A204.1 (cell line): ENCODE measurements around the gene SPANXN2.
"Not testable (repeated sequence)": the region's sequence is repeated elsewhere in the genome, so short reads cannot be mapped to it uniquely, and the experiment has no call there.

Source experiments
- FAIRE-seq: peaks from 2 replicates; lab custom pipeline; 2012; peaks lifted over from hg19 to GRCh38; lab: Jason Lieb, UNC

SPANXN2 gene, protein sequence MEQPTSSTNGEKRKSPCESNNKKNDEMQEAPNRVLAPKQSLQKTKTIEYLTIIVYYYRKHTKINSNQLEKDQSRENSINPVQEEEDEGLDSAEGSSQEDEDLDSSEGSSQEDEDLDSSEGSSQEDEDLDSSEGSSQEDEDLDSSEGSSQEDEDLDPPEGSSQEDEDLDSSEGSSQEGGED

DNA sequence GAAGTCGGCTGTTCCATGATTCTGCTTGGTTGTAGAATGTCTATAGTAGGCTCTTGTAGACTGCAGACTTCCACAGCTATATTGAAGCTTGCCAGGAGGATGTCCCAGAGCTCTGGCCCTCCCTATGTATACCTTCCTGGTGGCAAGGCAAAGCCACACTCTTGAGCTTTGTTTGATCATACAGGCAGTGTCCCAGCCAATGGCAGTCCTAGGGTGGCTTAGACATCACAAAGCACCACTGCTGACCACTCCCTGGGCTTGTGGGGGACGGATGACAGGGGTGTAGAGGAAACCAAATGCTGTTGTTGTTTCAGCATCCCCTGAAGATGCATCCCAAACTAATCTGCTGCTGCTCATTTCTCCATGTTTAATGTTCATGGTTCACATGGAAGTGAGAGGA is at the start of gene SPANXN2:
SPANXN2 (minus strand) TSS at position 101 of the 400 bp plus-strand sequence; CDS start at position 17, 84 bp downstream.
- FAIRE-seq, result not testable (repeated sequence)

DNA sequence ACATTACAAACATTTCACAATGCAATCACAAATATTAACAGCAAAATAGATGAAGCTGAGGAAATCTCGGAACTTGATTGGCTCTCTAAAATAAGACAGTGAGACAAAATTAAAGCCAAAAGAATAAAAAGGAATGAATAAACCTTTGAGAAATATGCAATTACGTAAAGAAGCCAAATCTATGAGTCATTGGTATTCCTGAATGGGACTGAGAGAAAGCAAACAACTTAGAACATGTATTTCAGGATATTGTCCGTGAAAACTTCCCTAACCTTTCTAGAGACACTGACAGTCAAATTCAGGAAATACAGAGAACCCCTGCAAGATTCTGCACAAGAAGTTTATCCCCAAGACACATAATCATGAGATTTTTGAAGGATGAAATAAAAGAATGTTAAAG is 48.4 kb upstream of the SPANXN2 start:
- no peak for FAIRE-seq

DNA sequence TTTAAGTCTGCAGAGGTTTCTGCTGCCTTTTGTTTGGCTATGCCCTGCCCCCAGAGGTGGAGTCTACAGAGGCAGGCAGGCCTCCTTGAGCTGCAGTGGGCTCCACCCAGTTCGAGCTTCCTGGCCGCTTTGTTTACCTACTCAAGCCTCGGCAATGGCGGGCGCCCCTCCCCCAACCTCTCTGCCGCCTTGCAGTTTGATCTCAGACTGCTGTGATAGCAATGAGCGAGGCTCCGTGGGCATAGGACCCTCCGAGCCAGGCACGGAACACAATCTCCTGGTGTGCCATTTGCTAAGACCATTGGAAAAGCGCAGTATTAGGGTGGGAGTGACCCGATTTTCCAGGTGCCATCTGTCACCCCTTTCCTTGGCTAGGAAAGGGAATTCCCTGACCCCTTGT is 47.2 kb upstream of the SPANXN2 start:
- not testable (repeated sequence) for FAIRE-seq

DNA sequence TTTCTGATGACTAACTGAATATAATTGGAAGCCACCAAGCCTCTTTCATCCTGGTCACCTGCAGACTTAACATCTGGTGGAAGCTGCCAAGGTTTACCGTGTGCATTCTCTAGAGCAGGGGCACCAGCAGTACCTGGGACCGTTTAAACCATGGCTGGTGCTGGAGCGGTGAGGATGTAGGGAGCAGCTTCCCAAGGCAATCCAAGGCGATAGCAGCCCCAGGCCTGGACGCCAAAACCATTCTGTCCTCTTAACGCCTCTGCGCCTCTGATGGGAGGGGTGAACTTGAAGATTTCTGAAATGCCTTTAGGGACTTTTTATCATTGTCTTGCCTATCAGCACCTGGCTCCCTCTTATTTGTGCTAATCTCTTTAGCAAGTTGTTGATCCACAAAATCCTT is 37.3 kb upstream of the SPANXN2 start:
- no peak for FAIRE-seq

DNA sequence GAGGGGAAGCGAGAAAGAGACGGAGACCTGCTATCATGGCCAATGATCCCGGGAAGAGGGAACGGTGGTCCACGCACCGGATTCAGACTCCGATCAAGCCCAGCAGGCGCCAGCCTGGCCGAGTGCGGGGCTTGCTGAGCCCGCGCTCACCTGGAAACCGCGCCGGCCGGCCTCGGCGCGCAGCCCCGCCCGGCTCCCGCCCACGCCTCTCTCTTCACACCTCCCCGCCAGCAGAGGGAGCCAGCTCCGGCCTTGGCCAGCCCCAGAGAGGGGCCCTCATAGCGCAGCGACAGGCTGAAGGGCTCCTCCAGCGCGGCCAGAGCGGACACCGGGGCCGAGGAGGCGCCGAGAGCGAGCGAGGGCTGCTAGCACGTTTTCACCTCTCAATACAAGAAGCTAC is 36.8 kb upstream of the SPANXN2 start:
- FAIRE-seq, result no peak

DNA sequence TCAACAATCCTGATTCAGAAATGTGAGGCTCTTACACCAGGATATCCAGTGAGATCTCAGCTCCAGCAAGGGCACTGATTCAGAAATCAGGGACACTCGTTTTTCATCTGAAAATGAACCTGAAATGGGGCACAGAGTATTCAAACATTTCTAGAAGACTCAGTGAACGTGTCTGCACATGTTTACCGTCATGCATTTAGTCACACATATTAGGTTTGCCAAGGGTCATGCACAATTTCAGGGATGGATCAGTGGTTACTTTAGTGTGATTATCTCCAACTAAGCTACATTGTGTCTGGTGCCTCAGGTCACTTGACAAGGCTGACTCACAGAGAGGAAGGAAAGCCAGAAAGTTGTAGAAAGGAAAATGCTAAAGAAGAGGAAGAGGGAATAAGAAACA is 33.6 kb upstream of the SPANXN2 start:
- no peak for FAIRE-seq

DNA sequence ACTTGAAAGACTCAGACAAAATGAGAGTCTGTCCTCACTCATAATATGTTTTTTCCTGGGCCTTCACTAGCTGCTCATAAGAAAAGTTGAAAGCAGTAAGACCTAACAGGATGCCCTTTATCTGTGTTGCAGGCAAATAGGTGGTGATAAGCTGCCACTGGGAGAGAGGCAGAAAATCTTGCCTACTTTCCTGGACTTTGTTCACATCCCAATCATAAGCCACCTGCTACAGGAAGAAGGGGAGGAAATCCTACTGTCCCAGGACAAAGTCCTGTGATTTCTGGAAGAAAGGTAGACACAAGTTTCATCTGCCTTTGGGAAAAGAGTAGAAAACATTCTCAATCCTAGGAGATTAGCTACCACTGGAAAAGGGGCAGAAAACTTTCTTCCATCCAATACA is 13.3 kb upstream of the SPANXN2 start:
- FAIRE-seq, result no peak

DNA sequence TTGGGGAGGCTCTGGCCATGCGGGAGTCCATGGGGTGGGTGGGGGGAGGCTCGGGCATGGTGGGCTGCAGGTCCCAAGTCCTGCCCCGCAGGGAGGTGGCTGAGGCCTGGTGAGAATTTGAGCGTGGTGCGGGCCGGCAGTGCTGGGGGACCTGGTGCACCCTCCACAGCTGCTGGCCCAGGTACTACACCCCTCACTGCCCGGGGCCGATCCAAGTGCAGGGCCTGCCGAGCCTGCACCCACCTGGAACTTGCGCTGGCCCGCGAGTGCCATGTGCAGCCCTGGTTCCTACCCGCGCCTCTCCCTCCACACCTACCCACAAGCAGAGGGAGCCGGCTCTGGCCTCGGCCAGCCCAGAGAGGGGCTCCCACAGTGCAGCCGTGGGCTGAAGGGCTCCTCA is 5.7 kb upstream of the SPANXN2 start:
- FAIRE-seq, result no peak

DNA sequence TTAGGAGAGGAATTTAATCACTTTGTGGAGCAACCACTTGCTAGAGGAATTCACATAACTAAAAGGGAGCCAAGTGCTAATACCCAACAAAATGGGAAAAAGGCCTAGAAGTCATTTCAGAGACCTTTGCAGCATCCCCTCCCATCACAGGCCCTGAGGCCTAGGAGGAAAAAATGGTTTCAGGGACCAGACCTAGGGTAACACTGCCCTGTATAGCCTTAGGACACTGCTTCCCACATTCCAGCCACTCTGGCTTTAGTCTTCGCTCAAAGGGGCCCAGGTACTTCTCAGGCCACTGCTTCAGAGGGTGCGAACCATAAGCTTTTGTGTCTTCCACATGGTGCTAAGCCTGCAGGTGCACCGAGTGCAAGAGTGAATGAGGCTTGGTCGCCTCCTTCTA is 19.1 kb downstream of the SPANXN2 start:
- no peak for FAIRE-seq

DNA sequence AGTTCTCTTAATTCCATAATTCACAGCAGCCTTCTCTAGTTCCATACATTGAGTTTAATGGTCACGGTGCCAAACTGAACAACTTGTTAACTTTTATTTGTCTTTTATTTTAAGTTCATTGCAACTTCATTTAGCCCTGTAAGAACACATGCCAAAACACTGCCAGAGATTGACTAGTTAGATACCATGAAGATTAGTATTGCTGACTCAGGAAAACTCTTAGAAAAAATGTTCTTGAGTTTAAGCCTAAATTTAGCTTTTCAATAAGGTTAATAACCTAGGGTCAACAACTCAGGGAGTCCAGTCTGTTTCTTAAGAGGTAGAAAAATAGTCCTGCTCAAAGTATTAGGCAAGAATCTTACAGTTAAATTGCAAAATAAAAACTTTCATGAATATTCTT is 25.7 kb downstream of the SPANXN2 start:
- FAIRE-seq, result no peak

DNA sequence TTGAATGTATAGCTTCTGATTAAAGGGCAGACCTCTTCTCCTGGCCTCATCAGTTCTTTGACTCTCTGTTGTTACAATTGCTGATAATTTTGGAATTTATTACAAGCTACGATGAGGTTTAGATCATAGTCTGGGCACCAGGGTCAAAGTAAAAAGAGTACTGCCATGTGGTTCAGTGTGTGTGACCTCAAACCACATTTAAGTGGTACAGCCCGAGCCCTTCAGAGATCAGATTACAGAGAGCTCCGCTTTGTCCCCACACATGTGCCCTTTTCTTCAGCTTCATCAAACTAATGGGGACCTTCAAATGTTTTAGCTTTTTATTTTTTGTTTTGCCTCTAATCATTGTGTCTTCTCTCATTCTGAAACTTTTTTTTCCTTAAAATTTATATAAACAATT is 37.1 kb downstream of the SPANXN2 start:
- FAIRE-seq, result no peak

DNA sequence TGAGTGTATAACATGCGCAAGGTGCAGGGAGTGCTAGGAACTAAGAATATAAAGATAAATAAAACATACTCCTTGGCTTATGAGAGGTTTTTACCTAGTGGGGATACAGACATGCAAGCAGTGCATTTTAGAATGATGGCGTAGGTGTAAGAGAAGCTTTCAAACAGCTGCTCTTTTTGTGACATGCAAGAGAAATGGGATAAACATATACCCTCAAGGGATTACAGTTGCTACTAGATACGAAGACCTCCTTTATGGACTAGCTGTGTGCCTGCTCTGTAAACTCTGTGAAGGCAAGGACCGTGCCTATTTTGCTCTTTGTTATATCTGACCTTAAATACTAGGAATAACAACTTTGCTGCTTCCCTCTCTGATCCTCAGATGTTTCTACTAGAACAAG is 45.6 kb downstream of the SPANXN2 start:
- no peak for FAIRE-seq

DNA sequence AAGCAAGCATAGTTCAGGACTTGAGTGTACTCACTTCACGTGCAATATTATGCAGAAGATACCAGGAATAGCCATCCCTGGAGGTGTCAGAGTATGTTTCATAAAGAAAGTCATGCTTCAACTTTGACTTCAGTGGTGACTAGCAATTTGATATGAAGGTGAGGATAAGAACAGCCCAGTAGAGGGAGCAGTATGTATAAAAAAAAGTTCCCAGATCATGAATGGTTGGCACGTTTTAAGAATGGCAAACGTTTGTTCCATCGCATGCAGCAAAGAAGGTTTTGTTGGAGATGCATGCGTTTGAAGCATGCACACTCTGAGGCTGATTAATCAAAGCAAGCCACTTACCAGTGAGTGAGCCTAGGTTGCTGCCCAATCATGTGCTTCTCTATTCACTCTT is 51.2 kb downstream of the SPANXN2 start:
- no peak for FAIRE-seq

DNA sequence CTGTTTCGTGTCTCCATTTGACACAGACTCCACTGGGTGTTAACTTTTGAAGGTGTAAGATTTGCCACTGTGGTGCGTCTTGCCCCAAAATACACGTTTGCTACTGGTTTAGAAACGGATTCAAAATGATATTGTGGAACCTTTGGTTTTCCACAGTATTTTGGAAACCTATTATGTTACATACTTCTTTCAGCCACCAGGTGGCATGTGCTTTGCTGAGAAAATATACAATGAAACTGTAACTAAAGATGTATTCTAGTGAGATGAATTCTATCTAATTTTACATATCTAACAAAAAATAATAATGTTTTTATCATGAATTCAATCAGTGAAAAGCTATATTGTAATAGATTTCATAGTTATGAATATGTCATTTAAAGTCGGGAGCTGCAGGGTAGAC is 56.2 kb downstream of the SPANXN2 start:
- peak; percentile 96 for FAIRE-seq

DNA sequence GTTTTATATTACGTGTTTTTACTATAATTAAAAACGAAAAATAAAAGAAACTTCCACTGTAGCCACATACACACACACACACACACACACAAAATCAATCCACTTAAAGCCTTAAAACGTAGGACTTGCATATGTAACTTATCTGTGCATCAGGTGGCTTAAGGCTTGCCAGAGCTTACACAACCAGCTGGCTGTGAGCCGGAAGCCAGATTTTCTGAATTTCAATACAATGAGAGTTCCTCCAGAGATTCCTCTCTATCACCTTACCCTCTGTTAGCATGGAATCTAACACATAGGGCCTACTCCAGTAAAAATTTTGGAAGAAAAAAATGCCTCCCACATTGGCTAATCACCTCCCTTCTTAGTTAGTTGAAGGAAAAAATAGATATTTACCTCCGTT is 56.8 kb downstream of the SPANXN2 start:
- no peak for FAIRE-seq
